Stimulated activated CD4-positive, alpha-beta T cell treated with anti-CD3 and anti-CD28 coated beads, Interleukin-4, amount 100 ng/mL, for 24 hours (primary cell): ENCODE results near the gene TMEM11.

Source experiments
- DNase-seq: peaks from one replicate; pipeline ENCODE4 v3.0.0-alpha.2; 2020

Gene TMEM11

GRCh38 chr17:21214015-21214776 is at the start of gene TMEM11:
Gene TMEM11 (minus strand): TSS chr17:21214161. CDS start chr17:21214152, 9 bp downstream.
- peak; percentile 95 for DNase-seq

- no peak for DNase-seq
Measured at GRCh38 chr17:21263376-21263775, 49.4 kb upstream of the TMEM11 start.

GRCh38 chr17:21262259-21262993 is 48.5 kb upstream of the TMEM11 start:
- no peak for DNase-seq

GRCh38 chr17:21258593-21258992 is 44.6 kb upstream of the TMEM11 start:
- DNase-seq, result no peak

GRCh38 chr17:21253646-21254441 is 39.9 kb upstream of the TMEM11 start:
- no peak for DNase-seq

- DNase-seq, result peak; percentile 76
Measured at GRCh38 chr17:21252796-21253645, 39.1 kb upstream of the TMEM11 start, which contains the start of gene NATD1. Gene NATD1 (minus strand): TSS chr17:21253410. CDS start chr17:21253264, 146 bp downstream.

GRCh38 chr17:21252289-21252795 is 38.4 kb upstream of the TMEM11 start:
- no peak for DNase-seq

- no peak for DNase-seq
Measured at GRCh38 chr17:21251337-21252010, 37.5 kb upstream of the TMEM11 start.

- no peak for DNase-seq
Measured at GRCh38 chr17:21250854-21251253, 36.9 kb upstream of the TMEM11 start.

- DNase-seq, result no peak
Measured at GRCh38 chr17:21249920-21250703, 36.2 kb upstream of the TMEM11 start.

- no peak for DNase-seq
Measured at GRCh38 chr17:21249086-21249795, 35.3 kb upstream of the TMEM11 start.

GRCh38 chr17:21248500-21248899 is 34.5 kb upstream of the TMEM11 start:
- DNase-seq, result no peak

- DNase-seq, result no peak
Measured at GRCh38 chr17:21247552-21248258, 33.7 kb upstream of the TMEM11 start.

- DNase-seq, result no peak
Measured at GRCh38 chr17:21246698-21247097, 32.7 kb upstream of the TMEM11 start.

- DNase-seq, result no peak
Measured at GRCh38 chr17:21245639-21246084, 31.7 kb upstream of the TMEM11 start.

- DNase-seq, result no peak
Measured at GRCh38 chr17:21243516-21244303, 29.7 kb upstream of the TMEM11 start.

- no peak for DNase-seq
Measured at GRCh38 chr17:21242780-21243515, 29.0 kb upstream of the TMEM11 start.
